Fibroblast of skin of right quadriceps (primary cell): Measurements from ENCODE around the gene REPIN1.

Source experiments
- DNase-seq: peaks from one replicate; pipeline ENCODE4 v3.0.0-alpha.2; 2013

Gene REPIN1

DNA sequence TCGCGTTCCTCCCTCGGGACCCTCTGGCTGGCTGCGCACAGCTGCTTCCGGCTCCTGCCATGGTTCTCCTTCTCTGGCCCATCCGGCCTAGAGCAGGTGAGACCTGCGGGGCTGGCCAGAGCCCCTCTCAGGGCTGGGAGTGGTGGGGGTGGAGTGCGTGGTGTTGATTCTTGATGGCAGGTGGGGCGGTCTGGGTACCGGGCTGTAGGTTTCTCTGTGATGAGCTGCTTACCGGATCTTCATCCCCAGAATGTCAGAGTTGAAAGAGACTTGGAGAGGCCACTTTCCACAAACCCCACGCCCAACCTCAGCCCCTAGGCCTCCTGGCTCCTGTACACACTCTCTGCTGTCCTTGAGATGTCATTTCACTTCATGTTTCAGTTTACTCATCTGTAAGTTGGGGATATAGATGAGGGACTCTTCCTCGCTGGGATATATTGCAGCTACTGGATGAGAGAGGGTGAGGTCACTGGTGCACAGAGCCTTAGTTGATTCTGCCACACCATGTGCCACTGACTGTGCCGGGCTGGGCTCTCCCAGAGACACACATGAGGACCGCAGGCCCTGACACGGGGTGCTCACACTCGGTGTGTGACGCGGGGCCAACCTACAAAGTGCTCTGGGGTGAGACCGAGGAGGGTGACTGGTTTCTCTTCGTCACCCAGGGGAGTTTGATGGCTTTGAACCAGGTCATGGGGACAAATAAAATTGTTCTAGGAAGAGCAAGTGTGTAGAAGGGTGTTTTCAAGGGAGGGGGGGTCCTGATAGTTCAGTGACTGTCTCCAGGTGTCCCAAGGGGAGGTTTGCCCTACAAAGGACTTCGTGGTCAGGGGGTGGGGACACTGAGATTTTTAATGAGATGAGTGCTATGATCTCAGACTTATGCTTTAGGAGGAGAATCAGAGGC lies 40.0 kb downstream of the REPIN1 start:
- no peak for DNase-seq

DNA sequence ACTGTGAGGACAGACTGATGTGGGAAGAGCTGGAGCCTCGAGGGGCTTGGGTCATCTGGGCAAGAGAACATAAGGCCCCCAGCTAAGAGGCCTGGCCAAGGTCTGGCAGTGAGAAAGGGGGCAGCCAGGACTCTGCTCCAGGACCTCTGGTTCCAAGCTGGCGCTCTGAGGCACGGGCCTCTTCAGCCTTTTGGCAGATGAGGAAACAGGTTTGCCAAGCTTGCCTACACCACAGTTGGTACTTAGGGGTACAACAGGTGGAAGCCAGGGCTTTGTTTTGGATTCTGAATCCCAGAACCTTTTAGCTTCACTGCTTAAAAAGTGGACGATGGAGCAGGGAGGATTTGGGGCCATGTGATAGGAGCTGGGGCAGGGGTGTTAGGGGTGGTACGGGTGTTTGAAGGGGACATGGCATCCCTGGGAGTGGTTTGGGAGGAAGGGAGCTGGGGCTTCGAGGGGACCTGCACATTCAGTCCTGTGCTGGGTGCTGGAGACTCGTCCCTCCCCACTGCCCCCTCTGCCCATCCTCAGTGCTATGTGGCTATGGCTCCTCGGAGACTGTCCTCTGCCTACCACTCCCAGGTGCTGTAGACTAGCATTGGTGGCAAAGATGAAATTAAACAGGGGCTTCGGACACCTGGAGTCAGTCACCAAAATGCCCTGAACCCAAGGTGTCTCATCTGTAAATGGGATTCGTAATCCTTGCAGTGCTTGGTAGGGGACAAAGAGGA lies 40.8 kb downstream of the REPIN1 start:
- DNase-seq, result no peak

DNA sequence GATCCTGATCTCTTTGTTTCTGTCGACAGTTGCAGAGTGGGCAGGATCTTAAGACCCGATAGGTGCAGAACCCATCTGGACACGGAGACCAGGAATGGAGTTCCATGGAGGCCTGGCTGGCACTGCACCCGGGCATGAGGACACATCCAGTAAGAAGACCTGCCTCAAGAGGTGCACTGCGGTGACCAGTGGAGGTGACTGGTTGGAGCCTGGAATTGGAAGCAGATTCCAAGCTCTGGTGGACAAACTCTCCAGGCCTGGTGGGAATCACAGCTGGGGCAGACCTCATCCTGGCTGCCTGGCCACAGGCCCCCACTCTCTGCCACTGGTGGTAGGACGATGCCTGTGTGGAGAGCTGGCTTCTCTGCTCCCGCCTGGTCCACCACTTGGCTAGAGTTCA lies 41.5 kb downstream of the REPIN1 start:
- no peak for DNase-seq

DNA sequence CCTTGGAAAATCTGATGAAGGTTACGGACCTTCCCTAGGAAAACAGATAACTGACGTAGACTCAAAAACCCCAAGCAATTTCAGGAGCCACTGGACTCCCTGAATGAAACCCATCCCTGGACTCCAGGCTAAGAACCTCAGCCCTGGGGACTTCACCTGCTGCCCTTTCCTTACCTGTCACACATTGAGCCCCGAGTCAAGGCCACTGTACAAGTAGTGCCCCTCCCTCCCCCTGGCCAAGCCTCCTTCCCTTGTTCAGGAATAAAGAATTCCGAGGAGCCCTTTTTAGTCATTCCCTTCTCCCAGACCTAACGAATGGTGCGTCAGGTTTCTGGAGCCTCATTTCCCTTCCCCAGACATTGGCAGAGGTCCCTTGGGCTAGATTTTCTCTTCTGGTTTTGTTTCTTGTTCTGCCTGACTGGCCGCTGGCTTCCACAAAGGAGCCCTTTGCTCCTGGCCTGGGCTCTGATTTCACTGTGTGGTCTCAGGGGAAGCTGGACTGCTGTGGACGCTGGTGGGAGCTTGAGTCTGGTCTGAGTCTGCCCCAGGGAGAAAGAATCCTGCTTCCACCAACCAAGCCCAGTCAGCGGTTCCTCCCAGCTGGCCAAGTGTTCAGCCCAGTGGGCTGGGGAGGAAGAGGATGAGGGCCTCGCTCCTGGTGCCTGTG lies 42.2 kb downstream of the REPIN1 start:
- DNase-seq, result no peak

- no peak for DNase-seq
Observed at GRCh38 chr7:150411606-150412005, 43.0 kb downstream of the REPIN1 start.

DNA sequence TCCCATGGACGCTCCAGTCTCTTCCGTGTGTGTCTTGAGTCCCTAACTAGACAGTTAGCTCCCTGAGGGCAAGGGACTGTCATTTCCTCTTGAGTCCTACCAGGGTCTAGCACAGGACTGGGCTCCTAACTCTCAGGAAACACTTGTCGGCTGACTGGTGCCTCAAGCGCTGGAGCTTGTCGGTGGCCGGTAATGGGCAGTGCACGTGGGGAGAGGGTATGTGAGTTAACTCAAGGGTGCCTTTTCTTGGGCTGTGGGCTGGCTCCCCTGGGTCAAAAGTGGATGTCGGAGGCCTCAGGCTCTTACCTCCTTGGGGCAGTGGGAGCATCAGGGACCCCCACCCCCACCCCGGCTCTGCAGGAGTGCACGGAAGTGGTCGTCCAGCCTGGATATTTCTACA lies 43.4 kb downstream of the REPIN1 start:
- DNase-seq, result no peak

DNA sequence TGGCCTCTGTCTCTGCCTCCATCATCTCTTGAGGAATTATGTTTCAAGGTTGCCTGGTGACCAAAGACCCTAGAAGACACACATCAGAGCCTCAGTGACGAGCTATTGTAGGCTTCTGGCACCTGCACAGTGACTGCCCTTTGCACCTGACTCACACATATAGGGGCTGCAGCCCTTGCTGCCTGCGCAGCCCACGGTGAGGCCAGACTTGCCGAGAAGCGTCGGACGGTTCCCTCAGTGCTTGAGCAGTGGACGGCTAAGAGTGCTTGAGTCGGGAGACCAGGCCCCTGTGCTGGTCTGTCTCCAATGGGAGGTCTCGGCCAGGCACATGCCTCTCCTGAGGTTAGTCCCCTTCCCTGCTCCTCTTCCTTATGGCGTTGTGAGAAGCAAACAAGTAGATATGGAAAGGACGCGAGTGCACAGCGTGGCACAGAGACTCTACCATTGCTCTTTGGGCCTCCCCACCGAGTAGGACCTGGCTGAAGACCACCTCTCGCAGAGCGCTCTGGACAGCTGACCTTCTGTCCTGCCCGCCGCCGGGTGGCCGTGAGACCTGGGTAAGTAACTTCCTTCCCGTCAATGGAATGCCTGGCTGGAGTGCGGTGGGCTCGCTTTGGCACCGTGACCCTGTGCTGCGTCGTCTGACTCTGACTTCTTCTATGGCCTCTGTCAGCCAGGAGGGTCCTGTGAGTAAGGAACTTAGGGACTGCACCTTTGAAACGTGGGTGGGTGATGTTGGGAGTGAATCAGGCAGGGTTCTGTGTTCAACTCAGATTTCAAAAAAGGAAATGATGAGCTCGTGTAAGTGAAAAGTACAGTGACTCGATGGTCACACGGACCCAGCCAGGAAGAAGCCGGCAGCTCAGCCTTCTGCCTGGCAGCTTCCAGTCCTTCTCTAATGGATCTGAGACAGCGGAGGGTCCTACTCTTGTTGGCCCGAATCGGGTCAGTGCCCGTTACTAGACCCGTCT lies 44.2 kb downstream of the REPIN1 start:
- no peak for DNase-seq

GRCh38 chr7:150413640-150414081 lies 45.0 kb downstream of the REPIN1 start:
- DNase-seq, result no peak

DNA sequence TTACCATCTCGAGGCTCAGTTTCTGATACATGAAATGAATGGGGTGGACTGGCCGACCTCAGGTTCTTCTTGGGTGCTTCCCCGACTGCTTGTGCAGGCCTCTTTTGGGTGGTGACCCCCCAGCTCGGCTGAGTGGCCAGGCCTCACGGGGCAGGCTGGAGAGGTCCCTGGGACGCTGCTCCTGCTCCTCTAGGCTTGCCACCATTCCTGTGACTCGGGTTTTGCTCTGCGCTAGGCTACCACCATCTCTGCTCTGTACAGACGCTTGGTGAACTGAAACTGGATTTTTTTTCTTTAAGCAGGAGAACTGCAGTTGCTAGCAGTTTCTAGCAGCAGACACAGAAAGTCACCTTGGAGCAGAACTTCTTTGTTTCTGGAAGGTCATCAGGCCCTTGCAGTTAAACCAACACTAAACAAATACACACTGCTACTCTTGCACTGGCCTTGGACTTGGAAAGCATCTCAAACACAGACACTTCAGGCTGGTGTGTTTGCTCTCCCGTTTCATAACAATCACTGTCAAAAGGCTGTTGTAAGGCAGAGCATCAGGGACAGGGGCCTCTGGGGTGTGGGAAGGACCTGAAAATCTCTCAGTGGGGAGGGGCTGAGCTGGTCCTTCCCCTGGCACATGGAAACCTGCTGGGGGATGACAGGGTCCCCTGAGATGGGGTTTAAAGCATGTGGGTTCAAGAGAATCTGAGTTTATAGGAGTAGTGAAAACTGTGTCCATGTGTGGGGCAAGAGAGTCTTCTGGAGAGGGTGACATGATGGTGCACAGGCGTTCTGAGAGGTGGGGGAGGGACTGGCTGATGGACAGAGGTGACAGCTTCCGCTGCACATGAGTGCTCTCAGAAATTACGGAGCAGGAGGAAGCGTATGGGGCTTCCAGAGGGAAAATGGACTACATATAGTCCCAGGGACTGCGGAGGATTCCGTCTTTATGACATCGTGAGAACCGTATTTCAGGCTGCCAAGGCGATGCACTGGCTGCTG lies 46.8 kb downstream of the REPIN1 start:
- no peak for DNase-seq

GRCh38 chr7:150417239-150417638 lies 48.6 kb downstream of the REPIN1 start:
- DNase-seq, result no peak

DNA sequence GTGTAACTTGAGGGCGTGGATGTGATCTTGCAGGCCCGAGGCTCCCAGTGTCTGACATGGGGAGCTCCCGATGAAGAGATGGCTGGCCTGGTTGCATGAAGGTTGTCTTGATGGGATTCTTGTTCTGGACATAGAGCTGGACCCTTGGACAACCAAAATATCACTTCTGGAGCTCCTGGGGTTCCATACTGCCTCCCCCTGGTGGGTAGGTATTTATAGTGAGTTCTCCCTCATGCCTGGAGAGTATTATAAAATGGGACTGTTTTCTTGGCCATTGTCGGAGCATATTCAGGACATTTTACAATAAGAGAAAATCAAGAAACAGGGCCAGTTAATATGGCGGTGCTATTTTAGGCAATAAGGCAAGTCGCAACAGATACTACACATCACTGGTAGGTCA lies 49.2 kb downstream of the REPIN1 start:
- DNase-seq, result no peak

DNA sequence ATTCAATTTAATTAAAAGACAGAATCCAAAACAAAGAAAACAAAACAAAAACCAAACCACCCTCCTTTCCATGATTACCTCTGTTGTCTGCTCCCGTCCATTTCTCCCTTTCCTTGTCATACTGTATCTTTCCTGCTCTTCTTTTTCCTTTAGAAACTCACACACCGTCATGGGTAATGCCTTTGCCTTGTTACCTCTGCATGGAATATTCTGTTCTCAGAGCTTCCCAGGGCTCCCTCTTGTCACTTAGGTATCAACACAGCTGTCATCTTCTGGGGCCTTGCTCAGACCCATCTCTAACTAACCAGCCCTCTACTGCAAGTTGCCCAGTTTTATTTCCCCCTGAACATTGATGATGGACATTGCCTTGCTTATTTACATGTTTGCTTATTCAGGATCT lies 51.6 kb downstream of the REPIN1 start:
- DNase-seq, result no peak

- DNase-seq, result peak; percentile 64
Observed at GRCh38 chr7:150420987-150421674, 52.5 kb downstream of the REPIN1 start.

- DNase-seq, result no peak
Observed at GRCh38 chr7:150421831-150422230, 53.2 kb downstream of the REPIN1 start.
